H9 (cell line): ENCODE data around the gene HCK. TPM values are rescaled to one million over a fixed set of nuclear protein-coding genes. Genes with fewer than 3 reads are reported as not detected.

Experiments used
- DNase-seq: peaks from one replicate; pipeline ENCODE4 v3.0.0-alpha.2; 2017
- H2AFZ ChIP-seq: one replicate; pipeline ENCODE4 v1.6.1; 2013; ENCODE audit warnings: mild to moderate bottlenecking, low read length, control low read depth, moderate library complexity
- H2AK5ac ChIP-seq: 2 replicates; pipeline ENCODE4 v1.6.1; 2013; ENCODE audit warnings: low read length, control low read depth, mixed read lengths; ENCODE audit not compliant: insufficient read length
- H2BK120ac ChIP-seq: one replicate; pipeline ENCODE4 v1.6.1; 2013; ENCODE audit warnings: low read depth, mild to moderate bottlenecking, low read length, control low read depth, inconsistent platforms; ENCODE audit not compliant: poor library complexity, severe bottlenecking
- H2BK12ac ChIP-seq: 2 replicates; pipeline ENCODE4 v1.6.1; 2013; ENCODE audit warnings: low read length, control low read depth, mixed read lengths, low read depth; ENCODE audit not compliant: insufficient read length
- H2BK15ac ChIP-seq: 2 replicates; pipeline ENCODE4 v1.6.1; 2013; ENCODE audit warnings: low read depth, low read length, control low read depth
- H2BK20ac ChIP-seq: one replicate; pipeline ENCODE4 v1.6.1; 2013; ENCODE audit warnings: low read depth, mild to moderate bottlenecking, low read length, control low read depth, inconsistent platforms; ENCODE audit not compliant: poor library complexity, severe bottlenecking
- H2BK5ac ChIP-seq: 2 replicates; pipeline ENCODE4 v1.6.1; 2013; ENCODE audit warnings: low read length, control low read depth, mixed read lengths; ENCODE audit not compliant: insufficient read length
- H3K14ac ChIP-seq: 2 replicates; pipeline ENCODE4 v1.6.1; 2013; ENCODE audit warnings: low read length, control low read depth; ENCODE audit not compliant: insufficient read depth
- H3K18ac ChIP-seq: 2 replicates; pipeline ENCODE4 v1.6.1; 2013; ENCODE audit warnings: low read depth, mild to moderate bottlenecking, mixed read lengths, low read length, control low read depth; ENCODE audit not compliant: insufficient read length
- H3K23ac ChIP-seq: 2 replicates; pipeline ENCODE4 v1.6.1; 2013; ENCODE audit warnings: low read length, control low read depth, mixed read lengths, low read depth; ENCODE audit not compliant: insufficient read length
- H3K23me2 ChIP-seq: 2 replicates; pipeline ENCODE4 v1.6.1; 2013; ENCODE audit warnings: low read depth, mild to moderate bottlenecking, mixed read lengths, low read length, control low read depth; ENCODE audit not compliant: insufficient read length, poor library complexity, severe bottlenecking
- H3K27ac ChIP-seq: 2 replicates; pipeline ENCODE4 v1.5.1; 2013; ENCODE audit warnings: low read length, control low read depth, mixed read lengths, low read depth; ENCODE audit not compliant: insufficient read length
- H3K27me3 ChIP-seq: 2 replicates; pipeline ENCODE4 v1.6.1; 2013; ENCODE audit warnings: low read length, control low read depth, inconsistent platforms; ENCODE audit not compliant: insufficient read depth
- H3K4ac ChIP-seq: 2 replicates; pipeline ENCODE4 v1.6.1; 2013; ENCODE audit warnings: low read depth, mild to moderate bottlenecking, control low read depth, inconsistent platforms, low read length, moderate library complexity
- H3K4me1 ChIP-seq: 2 replicates; pipeline ENCODE4 v1.6.1; 2013; ENCODE audit warnings: low read length, control low read depth, inconsistent platforms; ENCODE audit not compliant: insufficient read depth
- H3K4me2 ChIP-seq: 2 replicates; pipeline ENCODE4 v1.6.1; 2013; ENCODE audit warnings: low read length, control low read depth, mixed read lengths; ENCODE audit not compliant: insufficient read length, insufficient read depth
- H3K56ac ChIP-seq: 2 replicates; pipeline ENCODE4 v1.6.1; 2013; ENCODE audit warnings: low read depth, mild to moderate bottlenecking, mixed read lengths, low read length, control low read depth; ENCODE audit not compliant: insufficient read length
- H3K79me1 ChIP-seq: 2 replicates; pipeline ENCODE4 v1.6.1; 2013; ENCODE audit warnings: low read depth, mild to moderate bottlenecking, moderate library complexity, low read length, control low read depth, inconsistent platforms; ENCODE audit not compliant: insufficient read depth, poor library complexity, severe bottlenecking
- H3K79me2 ChIP-seq: 2 replicates; pipeline ENCODE4 v1.6.1; 2013; ENCODE audit warnings: low read length, control low read depth, inconsistent platforms; ENCODE audit not compliant: insufficient read depth
- H3K9ac ChIP-seq: 2 replicates; pipeline ENCODE4 v1.6.1; 2013; ENCODE audit warnings: low read length, control low read depth, mixed read lengths; ENCODE audit not compliant: insufficient read length; ENCODE audit errors: extremely low read depth
- H3K9me3 ChIP-seq: one replicate; pipeline ENCODE4 v1.6.1; 2013; ENCODE audit warnings: low read depth, low read length, inconsistent platforms; ENCODE audit not compliant: control insufficient read depth
- H3T11ph ChIP-seq: one replicate; pipeline ENCODE4 v1.6.1; 2013; ENCODE audit warnings: mild to moderate bottlenecking, low read length, control low read depth, inconsistent platforms
- H4K20me1 ChIP-seq: one replicate; pipeline ENCODE4 v1.6.1; 2013; ENCODE audit not compliant: control insufficient read depth, insufficient read length, insufficient read depth
- H4K5ac ChIP-seq: 2 replicates; pipeline ENCODE4 v1.6.1; 2013; ENCODE audit warnings: low read depth, mild to moderate bottlenecking, mixed read lengths, low read length, control low read depth; ENCODE audit not compliant: insufficient read length
- H4K8ac ChIP-seq: replicated peaks from 2 replicates; pipeline ENCODE4 v1.6.1; 2013; ENCODE audit warnings: low read length, control low read depth, mixed read lengths, low read depth; ENCODE audit not compliant: insufficient read length
- H4K91ac ChIP-seq: 2 replicates; pipeline ENCODE4 v1.6.1; 2013; ENCODE audit warnings: low read depth, mild to moderate bottlenecking, moderate library complexity, mixed read lengths, low read length, control low read depth; ENCODE audit not compliant: insufficient read length
- H3K27ac Mint-ChIP-seq, 3 experiments: 2 replicates in 2 of 3; 3 replicates in 1 of 3; pipeline ENCODE4 v1.8.0; 2020 to 2021; ENCODE audit warnings: mixed read lengths in 3 of 3, mild to moderate bottlenecking in 1 of 3, moderate library complexity in 1 of 3
- H3K27me3 Mint-ChIP-seq: 2 replicates; pipeline ENCODE4 v1.8.0; 2021; ENCODE audit warnings: low read depth, mild to moderate bottlenecking, moderate library complexity, mixed read lengths
- H3K36me3 Mint-ChIP-seq, 3 experiments: 2 replicates in 2 of 3; 3 replicates in 1 of 3; pipeline ENCODE4 v1.8.0; 2020 to 2021; ENCODE audit warnings: low read depth in 3 of 3, mixed read lengths in 3 of 3; ENCODE audit not compliant: insufficient read depth in 1 of 3
- H3K4me1 Mint-ChIP-seq, 2 experiments: 2 replicates each; pipeline ENCODE4 v1.8.0; 2020; ENCODE audit warnings: mixed read lengths in 2 of 2
- H3K4me3 Mint-ChIP-seq, 2 experiments: 2 replicates in 1 of 2; 3 replicates in 1 of 2; pipeline ENCODE4 v1.8.0; 2020 to 2021; ENCODE audit warnings: mild to moderate bottlenecking in 2 of 2, mixed read lengths in 2 of 2, moderate library complexity in 1 of 2
- H3K9me3 Mint-ChIP-seq, 2 experiments: 2 replicates in 1 of 2; 3 replicates in 1 of 2; pipeline ENCODE4 v1.8.0; 2020; ENCODE audit warnings: mild to moderate bottlenecking in 2 of 2, mixed read lengths in 2 of 2, moderate library complexity in 1 of 2
- CTCF ChIP-seq: fragments of 200-600 bp; sonication (generic); conservative IDR thresholded peaks from 3 replicates; pipeline ENCODE4 v1.8.0; 2021; ENCODE audit warnings: antibody characterized with exemption, mild to moderate bottlenecking
- WGBS: extraction: QIAGEN DNeasy Blood & Tissue Kit; methylation state at CpG from one replicate; pipeline ENCODE4 v1.1.7; 2013; ENCODE audit warnings: missing lambda C conversion rate, low lambda C conversion rate, mixed read lengths; ENCODE audit not compliant: insufficient read length; ENCODE audit errors: extremely low coverage; 5-methylcytosine and 5-hydroxymethylcytosine counted together
- total RNA-seq: library from RNA; stranded (reverse); gene quantifications from 2 replicates; pipeline ENCODE4 v1.2.1, GENCODE V29; 2021

HCK gene
- total RNA-seq, 1 experiment from 2014 or later = 1.7 TPM

- H3K36me3 Mint-ChIP-seq = no peaks in the 10 kb centered on the region
- H3K4me1 Mint-ChIP-seq = peaks cover 25 to 31% of the 10 kb centered on the region in 2 experiments
- no CpG with 5 or more reads among the region's 2 CpGs for WGBS
- no peak overlapping the region for H3K4me3 Mint-ChIP-seq
- Histone ChIP-seq H2AK5ac (no peak overlapping the region), H3K4ac (no peak overlapping the region), H3K79me1 (no peaks in the 10 kb centered on the region), H4K8ac (no peak overlapping the region), H3K27ac (no peak overlapping the region), H2BK15ac (no peak overlapping the region), H3K18ac (no peak overlapping the region), H2BK20ac (no peak overlapping the region), H3K9ac (no peak overlapping the region), H3K27me3 (no peaks in the 10 kb centered on the region), H3K9me3 (no peaks in the 10 kb centered on the region), H4K20me1 (no peaks in the 10 kb centered on the region), H4K91ac (no peak overlapping the region), H3K79me2 (no peaks in the 10 kb centered on the region), H3K14ac (no peak overlapping the region), H3K56ac (no peak overlapping the region), H2BK120ac (no peak overlapping the region), H3K23ac (no peak overlapping the region), H3T11ph (no peak overlapping the region), H3K4me2 (no peak overlapping the region), H3K4me1 (peaks cover 2% of the 10 kb centered on the region; the same call in 1 of the 2 replicates), H2AFZ (no peak overlapping the region), H3K23me2 (no peaks in the 10 kb centered on the region), H4K5ac (no peak overlapping the region), H2BK5ac (no peak overlapping the region), H2BK12ac (no peak overlapping the region)
- no peak for TF ChIP-seq CTCF
- H3K27me3 Mint-ChIP-seq = peaks cover 11% of the 10 kb centered on the region
- no peak overlapping the region; a peak in 1 of 7 replicates for H3K27ac Mint-ChIP-seq
- no peak for DNase-seq
- H3K9me3 Mint-ChIP-seq = no peaks in the 10 kb centered on the region; a peak in 1 of 5 replicates
These were observed 48.7 kb upstream of the HCK start for GRCh38 chr20:32003325-32003724.
